ENCODE data around the gene EPB41L2. TPM values are rescaled to one million over a fixed set of nuclear protein-coding genes. Genes with fewer than 3 reads are reported as not detected.

Gene EPB41L2
- total RNA-seq, 1 experiment from 2014 or later: 91.7 TPM

- Histone ChIP-seq H3K4me3 (ENCODE audit: low read depth, low read length) (no peak overlapping the region), H3K27me3 (replicated peaks; ENCODE audit: control insufficient read depth, insufficient read depth, low read length) (no peaks in the 10 kb centered on the region), H3K4me1 (peaks cover 33% of the 10 kb centered on the region), H3K36me3 (ENCODE audit: control insufficient read depth, insufficient read depth, low read length) (no peaks in the 10 kb centered on the region), H3K9me3 (no peaks in the 10 kb centered on the region)
- no peak overlapping the region for H3K27ac Mint-ChIP-seq (ENCODE audit: unreplicated experiment)
- H3K4me1 Mint-ChIP-seq (ENCODE audit: low read depth, unreplicated experiment): peaks cover 31% of the 10 kb centered on the region
- intact Hi-C loops (cut with micrococcal nuclease; ENCODE audit: unreplicated experiment): no loop called here
- POLR2A ChIA-PET: no interaction called here
- TF ChIP-seq CTCF (IDR thresholded peaks at IDR 0.05; ENCODE audit: insufficient read depth in 1 of 2, low read depth in 1 of 2, low read length in 1 of 2, severe bottlenecking in 1 of 2, unreplicated experiment in 1 of 2): no peak
- no peak for DNase-seq
- CTCF ChIA-PET: no interaction called here
- H3K27me3 Mint-ChIP-seq (ENCODE audit: insufficient read depth, unreplicated experiment): no peaks in the 10 kb centered on the region
- BruUV-seq (replicated peaks): no TSS peak
- peaks cover 31% of the 10 kb centered on the region for H3K36me3 Mint-ChIP-seq (ENCODE audit: insufficient read depth, unreplicated experiment)
- H3K4me3 Mint-ChIP-seq (ENCODE audit: unreplicated experiment): no peak overlapping the region
- no peaks in the 10 kb centered on the region for H3K9me3 Mint-ChIP-seq (ENCODE audit: unreplicated experiment)
Measured at GRCh38 chr6:130858054-130858453, 205.0 kb downstream of the EPB41L2 start.

GRCh38 chr6:130853555-130854183 is 209.4 kb downstream of the EPB41L2 start:
- Mint-ChIP-seq H3K27ac (ENCODE audit: unreplicated experiment) (no peak overlapping the region), H3K27me3 (ENCODE audit: insufficient read depth, unreplicated experiment) (no peaks in the 10 kb centered on the region), H3K4me1 (ENCODE audit: low read depth, unreplicated experiment) (peaks cover 18% of the 10 kb centered on the region), H3K4me3 (ENCODE audit: unreplicated experiment) (peak overlapping the region; percentile 8), H3K36me3 (ENCODE audit: insufficient read depth, unreplicated experiment) (peaks cover 15% of the 10 kb centered on the region), H3K9me3 (ENCODE audit: unreplicated experiment) (no peaks in the 10 kb centered on the region)
- no TSS peak for BruUV-seq (replicated peaks)
- no peaks in the 10 kb centered on the region for H3K36me3 ChIP-seq (ENCODE audit: control insufficient read depth, insufficient read depth, low read length)
- TF ChIP-seq CTCF (IDR thresholded peaks at IDR 0.05; ENCODE audit: insufficient read depth in 1 of 2, low read depth in 1 of 2, low read length in 1 of 2, severe bottlenecking in 1 of 2, unreplicated experiment in 1 of 2): no peak
- intact Hi-C loops (cut with micrococcal nuclease; ENCODE audit: unreplicated experiment): no loop called here
- POLR2A ChIA-PET: no interaction called here
- DNase-seq: peak in 1 of 2 experiments; percentile 40
- H3K27me3 ChIP-seq (replicated peaks; ENCODE audit: control insufficient read depth, insufficient read depth, low read length): no peaks in the 10 kb centered on the region
- CTCF ChIA-PET: interaction anchor here (0.5 kb wide), 1 partner anchor 487 kb away, joined by 4 read pairs; no protein-coding TSS in a partner anchor
- H3K4me1 ChIP-seq: peaks cover 25% of the 10 kb centered on the region
- no peaks in the 10 kb centered on the region for H3K9me3 ChIP-seq
- H3K4me3 ChIP-seq (ENCODE audit: low read depth, low read length): no peak overlapping the region

- POLR2A ChIA-PET: no interaction called here
Measured at GRCh38 chr6:130852844-130853554, 210.0 kb downstream of the EPB41L2 start.

More at GRCh38 chr6:130852844-130853554, 210.0 kb downstream of the EPB41L2 start:
- peak overlapping the region; percentile 8 for H3K4me3 Mint-ChIP-seq (ENCODE audit: unreplicated experiment)
- no peaks in the 10 kb centered on the region for H3K9me3 Mint-ChIP-seq (ENCODE audit: unreplicated experiment)
- no peak overlapping the region for H3K4me3 ChIP-seq (ENCODE audit: low read depth, low read length)
- intact Hi-C loops (cut with micrococcal nuclease; ENCODE audit: unreplicated experiment): no loop called here
- no peaks in the 10 kb centered on the region for H3K9me3 ChIP-seq
- H3K27me3 ChIP-seq (replicated peaks; ENCODE audit: control insufficient read depth, insufficient read depth, low read length): no peaks in the 10 kb centered on the region
- peaks cover 12% of the 10 kb centered on the region for H3K36me3 Mint-ChIP-seq (ENCODE audit: insufficient read depth, unreplicated experiment)
- no peak for TF ChIP-seq CTCF (IDR thresholded peaks at IDR 0.05; ENCODE audit: insufficient read depth in 1 of 2, low read depth in 1 of 2, low read length in 1 of 2, severe bottlenecking in 1 of 2, unreplicated experiment in 1 of 2)
- CTCF ChIA-PET: no interaction called here
- no peak overlapping the region for H3K27ac Mint-ChIP-seq (ENCODE audit: unreplicated experiment)
- H3K4me1 Mint-ChIP-seq (ENCODE audit: low read depth, unreplicated experiment): peaks cover 12% of the 10 kb centered on the region
- no peaks in the 10 kb centered on the region for H3K27me3 Mint-ChIP-seq (ENCODE audit: insufficient read depth, unreplicated experiment)
- BruUV-seq (replicated peaks): no TSS peak
- H3K4me1 ChIP-seq: peaks cover 21% of the 10 kb centered on the region
- DNase-seq: no peak
- no peaks in the 10 kb centered on the region for H3K36me3 ChIP-seq (ENCODE audit: control insufficient read depth, insufficient read depth, low read length)

Measured in Caco-2 (cell line).